ENCODE results near the gene CXorf65.

DNA sequence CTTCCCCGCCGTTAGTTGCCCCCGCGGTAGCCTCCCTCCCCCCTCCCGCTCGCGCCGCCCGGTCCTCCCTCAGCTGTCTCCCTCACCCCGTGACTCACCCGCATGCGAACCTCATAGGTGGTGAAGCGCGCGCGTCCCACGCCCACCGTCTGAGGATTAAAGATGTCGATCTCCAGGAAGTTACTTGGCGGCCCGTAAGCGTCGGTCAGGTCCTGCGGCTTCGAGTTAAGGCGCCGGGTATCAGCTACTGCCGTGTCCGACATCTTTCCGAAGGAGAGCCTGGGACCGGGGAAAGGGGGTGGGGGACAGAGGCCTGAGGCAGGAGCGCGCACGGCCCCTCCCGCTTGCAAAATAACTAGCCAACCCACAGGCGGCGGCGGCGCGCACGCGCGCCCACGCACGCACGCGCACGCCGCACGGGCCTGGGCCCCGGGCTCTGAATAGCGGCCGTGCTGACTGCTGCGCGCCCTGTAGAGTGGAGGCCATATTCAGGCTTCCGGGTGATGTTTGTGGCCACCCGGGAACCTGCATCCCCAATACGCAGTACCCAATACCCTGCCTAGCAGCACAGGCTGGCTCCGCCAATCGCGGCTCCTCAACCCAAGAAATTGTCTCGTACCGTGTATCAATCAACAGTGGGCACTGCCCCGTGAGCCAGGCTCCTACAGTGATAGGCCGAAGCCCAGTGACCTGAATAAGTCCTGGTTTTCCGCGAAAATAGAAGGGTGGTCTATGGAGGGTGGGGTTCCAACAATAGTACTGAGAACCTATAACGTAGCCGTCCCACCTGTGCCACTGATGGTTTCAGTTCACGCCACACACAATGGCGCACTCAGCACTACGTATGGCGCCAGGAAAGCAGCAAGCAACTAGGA lies 38.3 kb downstream of the CXorf65 start, which contains the start of gene SNX12:
- TF ChIP-seq, protein P1, sequence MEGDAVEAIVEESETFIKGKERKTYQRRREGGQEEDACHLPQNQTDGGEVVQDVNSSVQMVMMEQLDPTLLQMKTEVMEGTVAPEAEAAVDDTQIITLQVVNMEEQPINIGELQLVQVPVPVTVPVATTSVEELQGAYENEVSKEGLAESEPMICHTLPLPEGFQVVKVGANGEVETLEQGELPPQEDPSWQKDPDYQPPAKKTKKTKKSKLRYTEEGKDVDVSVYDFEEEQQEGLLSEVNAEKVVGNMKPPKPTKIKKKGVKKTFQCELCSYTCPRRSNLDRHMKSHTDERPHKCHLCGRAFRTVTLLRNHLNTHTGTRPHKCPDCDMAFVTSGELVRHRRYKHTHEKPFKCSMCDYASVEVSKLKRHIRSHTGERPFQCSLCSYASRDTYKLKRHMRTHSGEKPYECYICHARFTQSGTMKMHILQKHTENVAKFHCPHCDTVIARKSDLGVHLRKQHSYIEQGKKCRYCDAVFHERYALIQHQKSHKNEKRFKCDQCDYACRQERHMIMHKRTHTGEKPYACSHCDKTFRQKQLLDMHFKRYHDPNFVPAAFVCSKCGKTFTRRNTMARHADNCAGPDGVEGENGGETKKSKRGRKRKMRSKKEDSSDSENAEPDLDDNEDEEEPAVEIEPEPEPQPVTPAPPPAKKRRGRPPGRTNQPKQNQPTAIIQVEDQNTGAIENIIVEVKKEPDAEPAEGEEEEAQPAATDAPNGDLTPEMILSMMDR (IDR thresholded peaks at IDR 0.05; ENCODE audit: low read length) = no peak
- no peak for TF ChIP-seq EZH2 (IDR thresholded peaks at IDR 0.05; ENCODE audit: borderline replicate concordance, low read length)
